ENCODE results near the gene CER1. TPM values are rescaled to one million over a fixed set of nuclear protein-coding genes. Genes with fewer than 3 reads are reported as not detected.

The CER1 gene
- total and polyA plus RNA-seq, 2 donors (not counting 1 experiment from before 2014, with no cell fraction given) = not detected

DNA sequence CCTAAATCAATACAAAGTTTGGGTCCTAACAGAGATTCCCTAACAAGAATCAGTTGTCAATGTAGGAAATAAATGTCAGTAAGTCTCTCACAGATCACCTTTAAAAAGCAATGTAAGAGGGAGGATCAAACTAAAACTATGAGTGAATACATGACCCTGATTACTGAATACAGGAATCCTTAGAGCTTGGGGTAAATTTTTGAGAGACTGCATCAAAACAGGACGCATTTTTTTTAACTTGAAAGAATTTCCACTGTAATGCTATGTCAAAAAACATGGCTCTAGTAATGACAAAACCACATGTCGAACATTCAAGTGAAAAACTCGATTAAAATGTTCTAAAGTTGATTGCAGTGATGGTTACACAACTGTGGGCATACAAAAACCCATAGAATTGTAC lies 51.2 kb downstream of the CER1 start:
- H3K9ac ChIP-seq (ENCODE audit: insufficient read depth, low read length) = no peak overlapping the region
- no peak overlapping the region for H2AFZ ChIP-seq (ENCODE audit: low read length)
- H3K27me3 ChIP-seq (ENCODE audit: control insufficient read depth, insufficient read depth, low read length) = no peaks in the 10 kb centered on the region
- H4K20me1 ChIP-seq (ENCODE audit: control insufficient read depth, extremely low read depth, insufficient read depth, low read length) = no peaks in the 10 kb centered on the region
- H3K36me3 ChIP-seq (ENCODE audit: control insufficient read depth, insufficient read depth, low read length) = no peaks in the 10 kb centered on the region
- H3K79me2 ChIP-seq (ENCODE audit: control insufficient read depth, insufficient read depth, low read length) = no peaks in the 10 kb centered on the region
- no peaks in the 10 kb centered on the region for H3K4me1 ChIP-seq (ENCODE audit: control insufficient read depth, extremely low read depth, insufficient read depth, low read length)
- H3K9me3 ChIP-seq (ENCODE audit: control insufficient read depth, insufficient read depth, low read depth, low read length) = no peaks in the 10 kb centered on the region
- DNase-seq (ENCODE audit: low read depth in 2 of 2) = peak in 1 of 2 donors; percentile 13
- no peak overlapping the region for H3K4me2 ChIP-seq (ENCODE audit: extremely low read depth, insufficient read depth, low read length)
- TF ChIP-seq EZH2 (IDR thresholded peaks at IDR 0.05; ENCODE audit: low read length, missing control alignments) = no peak
- TF ChIP-seq, protein P1, sequence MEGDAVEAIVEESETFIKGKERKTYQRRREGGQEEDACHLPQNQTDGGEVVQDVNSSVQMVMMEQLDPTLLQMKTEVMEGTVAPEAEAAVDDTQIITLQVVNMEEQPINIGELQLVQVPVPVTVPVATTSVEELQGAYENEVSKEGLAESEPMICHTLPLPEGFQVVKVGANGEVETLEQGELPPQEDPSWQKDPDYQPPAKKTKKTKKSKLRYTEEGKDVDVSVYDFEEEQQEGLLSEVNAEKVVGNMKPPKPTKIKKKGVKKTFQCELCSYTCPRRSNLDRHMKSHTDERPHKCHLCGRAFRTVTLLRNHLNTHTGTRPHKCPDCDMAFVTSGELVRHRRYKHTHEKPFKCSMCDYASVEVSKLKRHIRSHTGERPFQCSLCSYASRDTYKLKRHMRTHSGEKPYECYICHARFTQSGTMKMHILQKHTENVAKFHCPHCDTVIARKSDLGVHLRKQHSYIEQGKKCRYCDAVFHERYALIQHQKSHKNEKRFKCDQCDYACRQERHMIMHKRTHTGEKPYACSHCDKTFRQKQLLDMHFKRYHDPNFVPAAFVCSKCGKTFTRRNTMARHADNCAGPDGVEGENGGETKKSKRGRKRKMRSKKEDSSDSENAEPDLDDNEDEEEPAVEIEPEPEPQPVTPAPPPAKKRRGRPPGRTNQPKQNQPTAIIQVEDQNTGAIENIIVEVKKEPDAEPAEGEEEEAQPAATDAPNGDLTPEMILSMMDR (conservative IDR thresholded peaks at IDR 0.05 in 1 of 2, IDR thresholded peaks at IDR 0.05 in 1 of 2; ENCODE audit: low read depth in 1 of 2, low read length in 2 of 2) = no peak
- no peak overlapping the region for H3K27ac ChIP-seq (ENCODE audit: insufficient read depth, low read length)
- no peak overlapping the region for H3K4me3 ChIP-seq (replicated peaks in 1 of 4; ENCODE audit: control extremely low read depth in 1 of 4, insufficient read depth in 1 of 4, low read depth in 3 of 4, low read length in 4 of 4)

DNA sequence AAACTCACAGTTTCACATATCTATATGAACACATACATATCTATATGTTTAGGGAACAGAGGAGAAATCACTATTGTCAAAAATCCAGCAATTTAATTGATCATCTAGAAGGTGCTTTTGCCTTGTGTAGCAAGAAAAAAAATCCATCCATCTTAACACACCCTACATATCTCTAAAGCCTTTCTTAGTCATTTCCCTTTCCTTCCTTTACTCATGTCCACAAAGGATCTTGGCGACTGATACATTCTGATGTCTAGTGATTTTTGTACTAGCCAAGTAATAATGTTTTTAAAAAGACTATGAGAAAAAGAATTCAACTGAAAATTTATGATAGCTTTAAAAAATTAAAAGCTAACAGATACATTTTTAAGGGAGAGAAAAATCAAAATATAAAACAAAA lies 51.8 kb downstream of the CER1 start:
- Histone ChIP-seq H3K4me1 (ENCODE audit: control insufficient read depth, extremely low read depth, insufficient read depth, low read length) (no peaks in the 10 kb centered on the region), H4K20me1 (ENCODE audit: control insufficient read depth, extremely low read depth, insufficient read depth, low read length) (no peaks in the 10 kb centered on the region), H3K4me3 (replicated peaks in 1 of 4; ENCODE audit: control extremely low read depth in 1 of 4, insufficient read depth in 1 of 4, low read depth in 3 of 4, low read length in 4 of 4) (no peak overlapping the region), H3K4me2 (ENCODE audit: extremely low read depth, insufficient read depth, low read length) (no peak overlapping the region), H3K9ac (ENCODE audit: insufficient read depth, low read length) (no peak overlapping the region), H2AFZ (ENCODE audit: low read length) (no peak overlapping the region), H3K9me3 (ENCODE audit: control insufficient read depth, insufficient read depth, low read depth, low read length) (no peaks in the 10 kb centered on the region), H3K27ac (ENCODE audit: insufficient read depth, low read length) (no peak overlapping the region), H3K36me3 (ENCODE audit: control insufficient read depth, insufficient read depth, low read length) (no peaks in the 10 kb centered on the region), H3K79me2 (ENCODE audit: control insufficient read depth, insufficient read depth, low read length) (no peaks in the 10 kb centered on the region), H3K27me3 (ENCODE audit: control insufficient read depth, insufficient read depth, low read length) (no peaks in the 10 kb centered on the region)
- peak; percentile 15 to 58 for DNase-seq (ENCODE audit: low read depth in 2 of 2)
- TF ChIP-seq, protein P1 (conservative IDR thresholded peaks at IDR 0.05 in 1 of 2, IDR thresholded peaks at IDR 0.05 in 1 of 2; ENCODE audit: low read depth in 1 of 2, low read length in 2 of 2) = no peak
- no peak for TF ChIP-seq EZH2 (IDR thresholded peaks at IDR 0.05; ENCODE audit: low read length, missing control alignments)

Other genes starting within 250 kb of the CER1 start
- gene ZDHHC21, start 29.3 kb downstream of the CER1 start, total RNA-seq = 6.4 and 8.6 TPM in 2 replicates
- 4.0 and 5.2 TPM in 2 replicates for gene ZDHHC21, start 29.3 kb downstream of the CER1 start, polyA plus RNA-seq
- under 0.01 TPM in 2 replicates for gene FREM1, start 187.7 kb upstream of the CER1 start, total RNA-seq
- gene FREM1, start 187.7 kb upstream of the CER1 start, polyA plus RNA-seq = 0.01 and 0.09 TPM in 2 replicates